GM19467 (cell line): ENCODE data around the gene RCAN2.
"Not testable (repeated sequence)": the region's sequence is repeated elsewhere in the genome, so short reads cannot be mapped to it uniquely, and the experiment has no call there.

Experiments used
- ATAC-seq: cut with Tn5 transposase; IDR thresholded peaks from one replicate; pipeline ENCODE4 v1.9.1; 2021; ENCODE audit warnings: mild to moderate bottlenecking, moderate library complexity; ENCODE audit not compliant: unreplicated experiment

Gene RCAN2

DNA sequence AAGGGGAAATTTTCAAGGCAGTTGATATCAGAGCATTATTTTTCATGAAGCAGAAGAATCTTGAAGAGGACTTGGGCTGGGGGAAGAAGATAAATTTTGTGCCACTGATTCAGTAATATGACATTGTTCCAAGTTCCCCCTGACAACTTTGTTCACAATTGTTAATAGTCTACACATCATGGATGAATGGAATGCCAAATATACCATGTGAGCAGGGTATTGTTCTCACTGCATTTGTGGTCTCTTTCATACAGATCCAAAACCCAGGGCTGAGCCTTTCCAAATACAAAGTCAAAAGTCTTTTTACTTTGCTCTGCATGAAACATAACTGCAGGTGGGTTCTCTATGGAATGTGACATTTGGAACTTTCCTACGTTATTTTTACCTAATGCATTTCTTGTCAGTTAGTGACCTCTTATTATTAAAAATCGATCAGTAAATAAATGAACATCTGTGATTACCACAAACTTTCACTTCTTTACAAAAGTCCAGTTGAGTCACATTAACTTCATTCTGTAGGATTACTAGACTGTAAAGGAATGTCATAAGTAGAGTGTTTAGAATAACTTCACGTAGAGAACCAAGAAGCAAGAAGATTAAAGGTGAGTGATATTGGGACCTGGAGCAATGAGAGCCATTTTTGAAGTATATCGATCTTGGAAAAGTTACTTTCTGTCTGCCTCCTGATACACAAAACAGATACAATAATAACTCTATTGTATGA lies 100.9 kb downstream of the RCAN2 start:
- no peak for ATAC-seq

DNA sequence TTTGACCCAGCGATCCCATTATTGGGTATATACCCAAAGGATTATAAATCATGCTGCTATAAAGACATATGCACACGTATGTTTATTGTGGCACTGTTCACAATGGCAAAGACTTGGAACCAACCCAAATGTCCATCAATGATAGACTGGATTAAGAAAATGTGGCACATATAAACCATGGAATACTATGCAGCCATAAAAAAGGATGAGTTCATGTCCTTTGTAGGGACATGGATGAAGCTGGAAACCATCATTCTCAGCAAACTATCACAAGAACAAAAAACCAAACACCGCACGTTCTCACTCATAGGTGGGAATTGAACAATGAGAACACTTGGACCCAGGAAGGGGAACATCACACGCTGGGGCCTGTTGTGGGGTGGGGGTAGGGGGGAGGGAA lies 103.5 kb downstream of the RCAN2 start:
- not testable (repeated sequence) for ATAC-seq

DNA sequence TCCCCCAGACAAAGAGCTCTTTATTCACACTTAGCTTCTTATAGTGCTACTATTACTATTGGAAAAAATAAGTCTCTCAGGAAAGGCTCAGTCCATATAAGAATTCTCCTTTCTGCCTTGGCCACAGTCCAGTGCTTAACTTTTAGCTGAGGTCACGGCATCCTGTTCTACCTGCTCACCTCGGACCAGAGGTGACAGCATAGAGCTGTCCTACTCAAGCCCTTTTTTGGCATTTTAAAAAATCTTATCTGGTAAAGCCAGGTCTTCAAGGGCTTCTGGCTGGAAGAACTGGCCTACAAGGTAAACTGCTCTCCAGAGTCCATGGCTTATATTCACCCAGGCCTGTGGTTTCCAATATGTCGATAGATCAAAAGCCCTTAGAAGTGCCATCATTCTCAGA lies 109.7 kb downstream of the RCAN2 start:
- ATAC-seq, result no peak

DNA sequence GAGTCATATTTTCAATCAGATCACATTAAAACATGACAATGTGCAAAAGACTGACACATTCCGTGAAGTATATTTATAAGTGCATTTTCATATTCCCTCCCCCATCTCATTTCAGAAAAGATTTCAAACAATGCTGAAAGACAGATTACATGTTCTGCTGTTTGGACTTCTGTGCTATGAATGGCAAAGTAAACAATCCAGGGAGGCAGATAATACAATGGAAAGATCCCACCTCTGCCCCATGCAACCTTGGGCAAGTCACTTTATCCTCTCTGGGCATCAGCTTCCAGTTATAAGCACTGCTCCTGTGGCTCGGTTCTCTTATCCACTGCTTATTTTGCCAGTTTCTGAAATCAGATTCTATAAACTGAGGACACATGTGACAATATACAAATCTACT lies 110.2 kb downstream of the RCAN2 start:
- no peak for ATAC-seq

DNA sequence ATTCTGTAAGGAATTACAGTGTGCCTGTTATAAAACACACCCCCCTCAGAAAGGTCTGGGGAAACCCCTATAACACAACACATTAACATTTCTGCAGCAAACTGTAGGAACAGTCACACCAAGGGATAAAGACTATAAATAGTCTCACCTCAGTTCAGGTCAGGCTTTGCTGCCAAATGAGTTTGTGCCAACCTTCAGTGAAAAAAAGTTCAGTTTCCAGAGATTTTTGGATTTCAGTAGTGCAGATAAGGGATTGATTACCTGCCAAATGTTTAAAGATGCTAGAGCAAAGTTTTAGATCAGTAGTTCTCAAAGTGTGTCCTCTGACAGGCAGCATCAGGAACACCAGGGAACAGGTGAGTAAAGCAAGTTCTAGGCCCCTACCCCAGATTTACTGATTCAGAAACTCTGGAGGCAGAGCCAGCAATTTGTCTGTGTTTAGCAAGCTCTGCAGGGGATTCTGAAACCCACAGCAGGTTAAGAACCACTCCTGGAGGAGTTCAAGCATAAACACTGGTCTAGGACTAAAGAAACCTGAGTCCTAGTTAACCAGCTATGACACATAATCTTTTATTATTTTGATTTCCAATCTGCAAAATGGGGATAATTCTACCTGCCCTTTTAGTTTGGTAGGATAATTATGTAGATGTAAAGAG lies 111.0 kb downstream of the RCAN2 start:
- no peak for ATAC-seq

DNA sequence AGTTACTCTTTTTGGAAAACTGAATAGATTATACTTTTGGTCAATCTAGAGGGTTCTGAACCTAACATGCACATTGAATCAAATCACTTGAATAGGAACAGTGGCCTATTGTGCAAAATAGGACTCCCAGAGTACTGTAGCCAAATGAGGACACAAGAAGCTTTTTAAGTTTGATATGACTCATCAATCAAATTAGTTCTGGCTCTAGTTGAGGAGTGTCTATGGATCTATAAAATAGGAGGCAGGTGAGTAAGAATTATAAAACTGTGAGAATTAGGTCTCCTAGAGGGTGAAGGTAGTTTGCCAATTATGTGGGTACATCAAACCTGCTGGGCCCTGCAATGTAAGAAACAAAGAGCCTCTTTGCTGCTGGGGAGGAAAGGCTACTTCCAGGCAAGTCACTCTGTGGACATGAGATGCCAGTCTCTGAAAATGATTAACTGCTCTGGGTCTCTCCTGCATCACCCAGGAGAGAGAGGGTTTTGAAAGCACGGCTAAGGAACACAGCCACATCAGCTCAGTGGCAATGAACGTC lies 112.3 kb downstream of the RCAN2 start:
- ATAC-seq, result no peak

DNA sequence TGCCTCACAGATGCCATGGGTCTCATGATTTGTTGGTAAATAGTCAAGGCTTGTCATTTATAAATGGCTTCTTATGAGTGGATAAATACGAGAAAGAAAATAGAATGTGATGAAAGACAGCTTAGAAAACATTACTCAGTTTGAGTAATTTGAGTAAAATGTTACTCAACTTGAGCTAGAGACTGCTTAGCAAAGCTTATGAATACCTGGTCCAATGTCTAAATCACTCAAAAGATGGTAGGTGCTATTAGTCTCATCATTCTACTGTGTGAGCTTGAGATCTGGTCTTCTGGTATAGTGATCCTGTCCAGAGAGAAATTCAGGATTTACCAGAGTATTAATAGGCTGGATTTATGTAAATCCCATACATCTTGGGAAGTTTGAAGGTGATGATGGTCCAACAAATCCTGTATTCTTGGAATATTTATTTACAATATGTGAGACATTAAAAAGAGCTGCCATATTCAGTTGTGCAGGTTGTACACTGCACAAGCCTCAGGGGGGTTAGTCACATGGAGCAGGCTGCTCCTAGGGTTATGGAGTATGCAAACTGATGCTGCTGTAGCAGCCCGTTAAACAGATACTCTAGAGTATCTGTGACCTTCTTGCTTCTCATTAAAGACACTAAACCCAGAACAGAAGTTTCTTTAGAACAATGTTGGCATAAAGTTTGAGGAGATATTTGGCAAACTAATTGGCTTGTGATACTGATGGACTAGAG lies 112.9 kb downstream of the RCAN2 start:
- ATAC-seq, result no peak

DNA sequence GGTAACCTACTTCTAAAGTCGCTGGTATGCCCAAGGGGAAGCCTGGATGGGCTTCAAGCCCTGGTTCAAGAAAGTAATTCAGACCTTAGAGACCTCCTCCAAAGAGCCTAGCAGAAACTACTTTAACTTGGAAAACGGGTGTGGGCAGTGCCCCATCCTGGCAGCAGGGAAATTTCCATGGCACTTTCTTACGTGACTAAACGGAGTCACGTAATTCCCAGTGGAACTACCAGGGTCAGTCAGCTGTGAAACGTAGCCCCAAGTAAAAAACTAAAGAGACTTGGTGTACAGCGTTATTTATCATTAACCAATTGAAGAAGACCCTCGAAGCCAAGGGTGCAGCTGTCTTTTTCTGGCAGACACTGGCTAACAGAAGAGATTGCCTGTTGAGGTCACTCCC lies 114.0 kb downstream of the RCAN2 start:
- ATAC-seq, result no peak

DNA sequence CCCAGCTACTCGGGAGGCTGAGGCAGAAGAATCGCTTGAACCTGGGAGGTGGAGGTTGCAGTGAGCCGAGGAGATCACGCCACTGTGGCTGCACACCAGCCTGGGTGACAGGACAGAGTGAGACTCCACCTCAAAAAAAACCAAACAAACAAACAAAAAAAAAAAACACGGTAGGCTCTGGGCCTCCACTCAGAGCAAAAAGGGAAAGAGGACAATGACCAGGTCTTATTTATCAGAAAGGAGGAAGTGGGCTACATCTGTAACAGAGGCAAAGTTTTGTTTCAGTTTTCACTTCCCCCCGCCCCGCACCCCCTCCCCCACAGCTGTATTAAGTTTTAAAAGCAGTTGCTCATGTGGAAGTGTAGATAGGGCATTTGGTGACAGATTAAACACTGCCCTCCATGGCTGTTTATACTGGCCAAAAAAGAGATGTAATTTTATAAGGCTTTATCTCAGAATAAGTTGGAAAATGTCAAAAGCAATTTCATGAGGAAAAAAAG lies 114.6 kb downstream of the RCAN2 start:
- ATAC-seq, result peak; percentile 90

DNA sequence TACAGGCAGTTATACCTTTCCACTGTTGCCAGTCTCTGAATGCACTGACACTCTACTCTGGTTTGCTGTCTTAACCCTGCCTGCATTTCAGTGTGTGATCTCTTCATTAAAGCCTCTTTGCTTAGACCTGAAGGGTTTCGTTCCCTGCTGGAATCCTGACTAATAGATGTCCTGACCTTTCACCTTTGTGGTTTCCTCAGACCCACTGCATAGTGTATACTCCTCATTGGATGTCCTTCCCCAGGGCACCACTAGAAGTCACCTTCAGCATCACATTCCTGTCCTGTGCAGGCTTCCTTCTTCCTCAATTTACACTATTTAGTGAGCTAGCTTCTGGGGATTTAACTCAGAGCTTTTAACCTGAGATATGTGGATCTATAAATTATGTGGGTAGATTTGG lies 120.6 kb downstream of the RCAN2 start:
- no peak for ATAC-seq

DNA sequence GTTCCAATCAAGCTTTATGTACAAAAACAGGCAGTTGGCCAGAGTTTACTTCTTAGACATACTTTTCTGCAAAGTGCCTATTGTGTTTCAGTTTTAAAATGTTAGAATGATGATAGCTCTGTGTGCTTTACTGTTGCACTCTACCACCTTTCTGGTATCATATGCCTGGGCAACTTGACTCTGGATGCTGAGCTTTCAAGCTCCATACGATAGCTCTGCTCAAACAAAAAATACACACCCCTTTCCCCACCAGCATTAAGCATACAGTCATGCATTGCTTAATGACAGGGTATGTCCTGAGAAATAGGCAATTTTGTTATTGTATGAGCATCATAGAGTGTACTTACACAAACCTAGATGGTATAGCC lies 123.1 kb downstream of the RCAN2 start:
- no peak for ATAC-seq

DNA sequence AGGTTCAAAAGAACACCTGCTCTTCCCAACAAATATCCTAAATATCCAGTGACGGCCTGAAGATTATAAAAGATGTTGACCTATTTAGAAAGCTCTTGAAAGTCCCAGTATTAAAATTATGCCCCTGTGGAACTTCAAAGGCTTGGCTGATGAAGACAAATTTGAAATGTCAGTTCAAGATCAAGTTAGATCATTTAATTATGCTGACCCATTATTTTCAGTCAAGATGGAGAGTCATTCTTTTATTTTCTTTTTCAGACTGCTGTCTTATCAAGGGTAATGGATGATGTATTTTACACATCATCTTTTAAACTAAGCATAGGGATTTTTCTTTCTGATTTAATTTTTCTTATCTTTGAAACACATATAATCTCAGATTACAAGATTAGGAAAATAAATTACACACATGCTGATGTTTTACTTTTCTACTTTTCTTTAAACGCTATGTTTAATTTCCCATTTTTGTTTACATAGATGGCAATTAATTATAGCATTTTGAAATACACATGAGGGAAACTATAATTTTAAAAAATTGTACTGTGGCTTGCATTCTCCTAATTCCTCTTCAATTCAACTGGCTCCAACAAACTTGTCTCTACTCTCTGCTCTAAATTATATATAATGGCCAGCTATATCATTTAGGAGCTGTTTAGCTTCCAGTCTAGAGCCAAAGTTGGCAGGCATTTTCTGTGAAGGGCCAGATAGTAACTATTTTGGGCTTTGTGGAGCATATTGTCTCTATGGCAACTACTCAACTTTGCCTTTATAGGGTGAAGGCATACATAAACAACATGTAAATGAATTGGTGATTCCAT lies 123.7 kb downstream of the RCAN2 start:
- no peak for ATAC-seq

DNA sequence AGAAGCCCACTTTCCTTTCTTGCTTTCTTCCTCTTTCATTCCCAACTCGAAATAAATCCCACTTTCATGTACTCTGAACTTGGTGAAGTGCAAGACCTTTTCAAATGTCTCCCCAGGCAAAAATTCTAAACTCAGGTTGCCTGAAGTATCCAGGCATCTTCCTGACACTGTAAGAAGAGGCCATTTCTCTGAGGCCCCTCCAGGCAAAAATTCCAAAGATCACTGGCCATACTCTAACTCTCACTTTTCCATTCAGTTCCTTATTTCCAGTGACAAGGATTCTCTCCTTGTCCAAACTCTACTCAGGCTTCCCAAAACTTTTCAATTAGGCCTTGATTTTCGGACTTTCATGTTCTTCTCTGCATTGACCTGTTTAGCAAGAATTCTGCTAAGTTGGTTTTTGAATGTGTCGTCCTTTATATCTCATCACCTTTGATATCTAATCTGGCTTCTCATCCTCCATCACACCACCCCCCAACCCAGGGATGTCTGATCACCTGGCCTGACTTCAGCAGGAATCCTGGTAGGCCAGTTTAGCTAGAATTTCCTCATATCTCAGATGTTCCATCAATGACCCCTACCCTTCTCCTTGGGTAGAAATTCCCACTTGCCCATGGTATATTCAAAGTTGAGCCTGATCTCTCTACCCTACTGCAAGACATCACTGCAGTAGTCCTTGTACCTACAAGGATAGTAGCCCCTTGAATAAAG lies 124.9 kb downstream of the RCAN2 start:
- no peak for ATAC-seq

DNA sequence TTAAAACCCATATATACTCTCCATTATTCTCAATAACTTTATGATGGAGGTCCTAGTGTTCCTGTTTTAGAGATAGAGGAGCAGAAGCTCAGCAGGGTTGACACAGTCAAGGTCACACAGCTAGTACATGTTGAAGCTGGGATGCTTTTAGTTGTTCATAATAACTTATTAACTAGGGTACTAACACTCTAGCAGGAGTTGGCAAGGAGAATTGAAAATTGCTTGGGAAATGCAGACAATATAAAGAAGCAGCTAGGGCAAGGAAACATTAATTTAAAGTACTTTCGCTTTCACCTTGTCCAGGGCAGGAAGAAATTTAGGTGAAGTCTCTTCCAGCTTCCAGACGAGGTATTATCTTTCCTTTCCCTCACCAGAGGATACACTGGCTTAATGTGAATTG lies 133.7 kb downstream of the RCAN2 start:
- ATAC-seq, result no peak

DNA sequence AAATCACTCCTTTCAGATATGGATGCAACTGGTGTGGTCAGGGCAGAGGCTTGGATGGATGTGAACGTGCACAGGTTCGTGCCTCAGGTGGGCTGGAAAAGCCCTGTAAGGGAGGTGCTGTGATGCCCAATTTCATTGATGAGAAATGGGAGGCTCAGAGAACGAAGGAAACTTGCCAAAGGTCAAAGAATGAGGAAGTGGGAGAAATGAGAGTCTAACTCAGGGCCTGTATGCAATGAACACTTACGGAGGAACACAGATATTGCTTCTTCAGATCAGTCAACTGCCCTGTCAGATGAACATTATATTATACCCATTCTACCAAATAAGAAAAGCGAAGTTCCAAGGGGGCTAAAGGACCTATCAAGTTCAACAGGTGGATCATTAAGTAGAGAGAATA lies 134.7 kb downstream of the RCAN2 start:
- no peak for ATAC-seq

DNA sequence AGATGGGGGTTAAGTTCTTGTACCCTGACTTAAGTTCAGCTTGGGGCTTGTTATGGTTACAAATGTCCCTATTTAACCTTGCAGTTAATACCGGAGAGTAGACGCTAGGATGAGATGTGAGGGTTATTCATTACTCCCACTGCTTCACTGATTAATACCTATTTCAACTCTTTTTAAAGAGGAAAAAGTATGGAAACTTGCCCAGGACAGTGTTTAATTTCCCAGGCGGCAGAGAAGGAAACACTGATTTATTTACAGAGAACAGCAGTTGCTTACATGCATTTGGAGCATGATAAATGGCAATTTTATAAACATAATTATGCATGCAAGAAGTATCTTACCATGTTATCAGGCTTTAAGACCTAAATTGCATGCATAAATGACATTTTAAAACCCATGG lies 137.7 kb downstream of the RCAN2 start:
- ATAC-seq, result no peak

DNA sequence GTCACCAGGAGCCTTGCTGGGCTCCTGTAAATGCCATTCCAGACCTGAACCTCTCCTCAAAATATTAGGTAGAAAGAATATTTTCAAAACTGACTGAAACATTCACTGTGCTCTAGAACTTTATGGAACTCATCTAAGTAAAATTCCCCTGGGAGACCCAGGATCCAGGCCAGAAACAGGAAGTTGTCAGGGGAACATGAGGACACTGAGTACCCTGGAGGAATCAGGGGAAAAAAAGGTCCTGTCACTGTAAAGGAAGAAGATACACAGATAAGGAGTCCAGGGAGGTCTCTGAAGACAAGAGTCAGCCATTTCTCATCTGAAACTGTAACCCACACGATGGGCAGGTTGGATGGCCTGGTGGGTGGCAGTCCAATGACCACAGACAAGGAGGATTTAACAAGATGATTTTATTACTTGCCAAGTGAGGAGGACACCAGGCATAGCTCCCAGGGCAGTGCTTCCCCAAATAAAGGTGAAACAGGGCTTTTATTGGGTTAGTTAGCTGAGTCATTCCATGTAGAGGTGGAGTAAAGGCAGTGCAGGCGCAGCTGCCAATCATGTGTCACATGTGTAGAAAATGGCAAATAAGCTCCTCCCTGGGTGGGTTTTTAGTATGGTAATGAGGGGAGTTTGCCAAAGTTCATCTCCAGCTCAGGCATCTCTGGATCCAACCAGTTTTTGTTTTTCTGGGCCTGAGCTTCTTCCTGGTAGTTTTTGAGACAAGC lies 138.5 kb downstream of the RCAN2 start:
- ATAC-seq, result no peak

DNA sequence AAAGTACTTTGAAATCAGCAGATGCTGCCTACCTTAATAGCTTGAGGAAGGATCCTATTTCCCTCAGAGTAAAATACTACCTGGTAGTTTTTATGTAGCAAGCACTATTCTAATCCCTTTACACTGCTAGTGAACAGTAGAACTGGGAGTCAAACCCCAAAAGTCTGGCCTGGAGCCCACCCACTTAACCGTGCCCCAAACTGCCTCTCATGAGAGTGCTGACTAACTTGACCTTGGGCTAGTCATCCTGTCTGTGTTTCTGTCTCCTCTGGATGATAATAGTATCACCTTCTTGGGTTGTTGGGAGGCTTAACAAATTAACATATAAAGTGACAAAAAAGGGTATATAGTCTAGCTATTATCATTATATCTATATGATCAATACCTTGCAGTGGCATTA lies 140.5 kb downstream of the RCAN2 start:
- no peak for ATAC-seq

DNA sequence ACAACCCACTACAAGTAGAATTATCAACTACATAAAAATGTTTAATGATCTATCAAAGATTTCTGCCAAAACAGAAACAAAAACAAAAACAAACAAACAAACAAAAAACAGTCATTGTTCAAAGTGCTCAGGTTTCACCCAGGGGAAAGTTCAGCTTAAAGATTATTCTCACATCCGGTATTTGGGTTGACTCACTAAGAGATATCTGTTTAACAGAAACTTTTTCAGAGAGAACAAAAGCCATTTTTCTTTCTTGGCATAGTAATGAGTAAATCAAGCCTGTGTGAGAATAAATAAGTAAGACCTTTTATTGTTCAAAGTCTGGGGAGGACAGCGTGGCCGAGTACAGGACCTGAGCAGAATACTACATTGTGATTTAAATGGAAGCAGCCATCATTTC lies 143.6 kb downstream of the RCAN2 start:
- ATAC-seq, result peak; percentile 63

DNA sequence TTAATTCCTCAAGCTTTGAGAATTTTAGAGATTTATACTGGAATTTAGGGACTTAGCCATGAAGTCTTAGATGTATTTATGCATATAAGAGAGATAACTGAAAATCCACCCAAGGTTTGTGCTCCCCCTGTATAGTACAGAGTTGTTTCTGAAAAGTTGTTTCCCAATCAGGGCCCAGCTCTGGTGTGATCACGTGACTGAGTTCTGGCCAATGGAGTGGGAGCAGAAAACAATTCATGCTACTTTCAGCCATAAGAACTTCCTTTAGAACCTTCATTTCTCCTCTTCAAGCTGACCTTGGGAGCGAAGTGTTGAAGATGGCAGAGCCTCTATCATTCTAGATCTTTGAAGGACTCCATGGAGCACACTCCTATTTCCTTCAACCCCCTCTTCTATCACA lies 151.0 kb downstream of the RCAN2 start:
- ATAC-seq, result no peak
